K562 (cell line): ENCODE measurements around the gene SEH1L. TPM values are rescaled to one million over a fixed set of nuclear protein-coding genes. Genes with fewer than 3 reads are reported as not detected.

ENCODE experiments used
- ATAC-seq: fragments of 200-7000 bp; cut with Tn5 transposase; 3 replicates; pipeline ENCODE4 v1.9.1; 2020; ENCODE audit warnings: moderate library complexity
- BruUV-seq: library from RNA; stranded (reverse); fragments of 400-500 nt; replicated peaks from 2 replicates; lab custom pipeline; 2021; lab: Mats Ljungman, UMichigan
- CTCF ChIA-PET: fragments of 300-600 bp; formaldehyde crosslinking; extraction: SDS; loops from one replicate; lab custom pipeline; 2021; ENCODE audit warnings: low intra/inter-chr PET ratio; lab: Yijun Ruan, JAX
- POLR2A ChIA-PET: fragments of 300-600, 350-650 bp; sonication (Branson Sonifier 250); formaldehyde crosslinking; extraction: SDS; loops from one replicate; lab custom pipeline; 2021; ENCODE audit warnings: antibody characterized with exemption, inconsistent platforms; lab: Yijun Ruan, JAX
- DNase-seq, 4 experiments: peaks; one replicate each; pipeline versions ENCODE4 v3.0.0 to v3.0.0-alpha.2; 2011 to 2018; ENCODE audit warnings: low spot score in 3 of 4, mixed read lengths in 3 of 4; ENCODE audit errors: extremely low read depth in 1 of 4
- FAIRE-seq: peaks from 2 replicates; lab custom pipeline; 2011; peaks lifted over from hg19 to GRCh38; lab: Jason Lieb, UNC
- H2AFZ ChIP-seq: 2 replicates; pipeline ENCODE4 v1.6.0; 2011; ENCODE audit warnings: low read depth, low read length, control low read depth, inconsistent platforms
- H3K27ac ChIP-seq: fragments of 200-600 bp; 3 replicates; pipeline ENCODE4 v1.8.0; 2011; ENCODE audit warnings: low read depth, mild to moderate bottlenecking, control low read depth, inconsistent platforms, low read length, moderate library complexity, mixed read lengths; ENCODE audit errors: extremely low read depth
- H3K27me3 ChIP-seq, 2 experiments: fragments of 300-600 bp in 1 of 2; 2 replicates in 1 of 2; 3 replicates in 1 of 2; pipeline versions ENCODE4 v1.6.0 to v1.8.0; 2011; ENCODE audit warnings: inconsistent platforms in 2 of 2, low read length in 2 of 2, mild to moderate bottlenecking in 1 of 2, mixed read lengths in 1 of 2, moderate library complexity in 1 of 2; ENCODE audit not compliant: control insufficient read depth in 2 of 2, insufficient read depth in 2 of 2
- H3K36me3 ChIP-seq: fragments of 300-600 bp; 3 replicates; pipeline ENCODE4 v1.8.0; 2011; ENCODE audit warnings: mild to moderate bottlenecking, low read length, inconsistent platforms; ENCODE audit not compliant: control insufficient read depth, insufficient read depth
- H3K4me1 ChIP-seq, 2 experiments: fragments of 200-600 bp in 1 of 2; replicated peaks in 1 of 2; 2 replicates in 1 of 2; 3 replicates in 1 of 2; pipeline versions ENCODE4 v1.5.1 to v1.8.0; 2011; ENCODE audit warnings: inconsistent platforms in 2 of 2, low read length in 2 of 2, mild to moderate bottlenecking in 1 of 2, mixed read lengths in 1 of 2, moderate library complexity in 1 of 2; ENCODE audit not compliant: control insufficient read depth in 2 of 2, insufficient read depth in 2 of 2
- H3K4me2 ChIP-seq: 2 replicates; pipeline ENCODE4 v1.6.1; 2011; ENCODE audit warnings: low read length, control low read depth, inconsistent platforms, mixed read lengths; ENCODE audit not compliant: insufficient read depth
- H3K4me3 ChIP-seq: fragments of 200-600 bp; sonication (generic), shearing (Covaris generic); 2 replicates; pipeline ENCODE4 v1.5.1; 2016; ENCODE audit warnings: control low read depth, inconsistent platforms
- H3K79me2 ChIP-seq: fragments of 200-600 bp; 3 replicates; pipeline ENCODE4 v1.8.0; 2011; ENCODE audit warnings: low read length, inconsistent platforms; ENCODE audit not compliant: control insufficient read depth, insufficient read depth
- H3K9ac ChIP-seq, 2 experiments: 2 replicates each; pipeline versions ENCODE4 v1.6.0 to v1.6.1; 2011; ENCODE audit warnings: low read depth in 2 of 2, low read length in 2 of 2, control low read depth in 1 of 2, inconsistent platforms in 1 of 2, mild to moderate bottlenecking in 1 of 2, mixed read lengths in 1 of 2; ENCODE audit not compliant: insufficient read depth in 1 of 2
- H3K9me1 ChIP-seq: one replicate; pipeline ENCODE4 v1.6.0; 2011; ENCODE audit warnings: inconsistent platforms, mild to moderate bottlenecking, low read length, moderate library complexity; ENCODE audit not compliant: control insufficient read depth, insufficient read depth
- H3K9me3 ChIP-seq: replicated peaks from 2 replicates; pipeline ENCODE4 v1.5.1; 2011; ENCODE audit warnings: low read depth, low read length, inconsistent platforms; ENCODE audit not compliant: control insufficient read depth, insufficient read depth
- H4K20me1 ChIP-seq: replicated peaks from 2 replicates; pipeline ENCODE4 v1.6.1; 2011; ENCODE audit warnings: low read length, inconsistent platforms, mixed read lengths; ENCODE audit not compliant: control insufficient read depth, insufficient read depth
- CCAR2 ChIP-seq: fragments of 200-400 bp; formaldehyde crosslinking; IDR thresholded peaks from 2 replicates; pipeline ENCODE4 v1.6.1; 2017; ENCODE audit warnings: mild to moderate bottlenecking, low read depth, low read length
- SMARCB1 ChIP-seq: IDR thresholded peaks from 2 replicates; pipeline ENCODE4 v1.6.1; 2011; ENCODE audit warnings: improper control_type of control experiment, low read depth; ENCODE audit not compliant: insufficient read length
- ZBTB8A ChIP-seq: fragments of 450-650 bp; IDR thresholded peaks from 2 replicates; pipeline ENCODE4 v1.6.1; 2018; ENCODE audit warnings: mild to moderate bottlenecking, moderate library complexity; ENCODE audit not compliant: partially characterized antibody
- WGBS: fragments of 100-300 bp; shearing (Covaris generic); methylation state at CpG from one replicate; pipeline ENCODE4 v1.1.6; 2016; ENCODE audit warnings: low coverage, mixed read lengths; ENCODE audit not compliant: insufficient coverage; ENCODE audit errors: missing lambda C conversion rate; 5-methylcytosine and 5-hydroxymethylcytosine counted together
- in situ Hi-C: fragments of 300-500 bp; cut with MboI; formaldehyde crosslinking; loops from 4 replicates; pipeline ENCODE4 v1.15.0; 2018; ENCODE audit warnings: inconsistent platforms, mixed read lengths
- intact Hi-C: fragments of 100-400 bp; cut with micrococcal nuclease; formaldehyde crosslinking; loops from 2 replicates; pipeline ENCODE4 v1.14.2; 2022
- polyA plus RNA-seq, 8 experiments: library from polyadenylated mRNA; depleted of rRNA in 4 of 8; stranded (reverse) in 5 of 8; unstranded in 3 of 8; fragments of >200 nt; fragmentation: Nextera tagmentation in 2 of 8; fragmentation: Illumina TruSeq in 1 of 8; extraction: Ambion mirVana in 2 of 8; extraction: Trizol in 1 of 8; gene quantifications; 2 replicates each; pipeline versions ENCODE4 v1.2.1 to v1.2.3, GENCODE V29; 2011 to 2014; ENCODE audit warnings: inconsistent platforms in 1 of 8, missing spikeins in 1 of 8
- total RNA-seq, 7 experiments: library from RNA; depleted of rRNA in 6 of 7; stranded (reverse); fragments of >200 nt in 6 of 7; fragmentation: Illumina TruSeq in 2 of 7; extraction: Trizol in 2 of 7; gene quantifications; 2 replicates each; pipeline versions ENCODE4 v1.2.1 to v1.2.3, GENCODE V29; 2011 to 2021; ENCODE audit warnings: low replicate concordance in 1 of 7
- TF ChIP-seq, protein P1 (sequence below), 3 experiments: fragments of 200-800 bp in 1 of 3; fragments of 250-450 bp in 1 of 3; fragments of 450-650 bp in 1 of 3; sonication (Bioruptor Pico) in 1 of 3; sonication (Bioruptor generic) in 1 of 3; formaldehyde crosslinking in 1 of 3; IDR thresholded peaks; 2 replicates each; pipeline versions ENCODE4 v1.6.1 to v1.8.0; 2016 to 2022; ENCODE audit warnings: mild to moderate bottlenecking in 2 of 3, missing genetic modification characterization in 2 of 3, missing compliant biosample characterization in 1 of 3, moderate library complexity in 1 of 3
- TF ChIP-seq, protein P2 (sequence below): IDR thresholded peaks from 3 replicates; pipeline ENCODE4 v1.6.1; 2011; ENCODE audit warnings: borderline replicate concordance, mild to moderate bottlenecking; ENCODE audit not compliant: insufficient read length, insufficient read depth

Gene SEH1L
- total and polyA plus RNA-seq, 9 of the 15 experiments (the other 6 are each of a cell fraction or from before 2014, with no cell fraction given), result 62.2 to 180 (median 108) TPM

DNA sequence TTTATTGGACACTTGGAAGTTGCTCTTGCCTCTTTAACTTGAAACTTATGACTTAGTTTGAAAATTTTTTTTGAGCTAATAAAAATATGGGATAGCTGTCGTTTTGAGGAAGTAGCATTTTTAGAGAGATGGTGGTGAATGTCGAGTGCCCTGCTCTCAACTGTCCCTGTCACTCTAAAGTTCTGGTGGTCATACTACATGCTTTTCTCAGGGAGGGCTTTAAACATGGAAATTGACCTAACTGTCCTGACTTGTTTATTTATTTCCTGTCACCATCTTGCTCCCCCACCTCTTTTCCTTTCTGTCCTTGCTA, 59.4 kb downstream of the SEH1L start:
- peaks cover 14% of the 10 kb centered on the region; the same call in 1 of the 2 replicates for H4K20me1 ChIP-seq
- no peak overlapping the region for H3K9ac ChIP-seq
- TF ChIP-seq SMARCB1 (no peak), ZBTB8A (no peak), CCAR2 (no peak)
- TF ChIP-seq, protein P1, sequence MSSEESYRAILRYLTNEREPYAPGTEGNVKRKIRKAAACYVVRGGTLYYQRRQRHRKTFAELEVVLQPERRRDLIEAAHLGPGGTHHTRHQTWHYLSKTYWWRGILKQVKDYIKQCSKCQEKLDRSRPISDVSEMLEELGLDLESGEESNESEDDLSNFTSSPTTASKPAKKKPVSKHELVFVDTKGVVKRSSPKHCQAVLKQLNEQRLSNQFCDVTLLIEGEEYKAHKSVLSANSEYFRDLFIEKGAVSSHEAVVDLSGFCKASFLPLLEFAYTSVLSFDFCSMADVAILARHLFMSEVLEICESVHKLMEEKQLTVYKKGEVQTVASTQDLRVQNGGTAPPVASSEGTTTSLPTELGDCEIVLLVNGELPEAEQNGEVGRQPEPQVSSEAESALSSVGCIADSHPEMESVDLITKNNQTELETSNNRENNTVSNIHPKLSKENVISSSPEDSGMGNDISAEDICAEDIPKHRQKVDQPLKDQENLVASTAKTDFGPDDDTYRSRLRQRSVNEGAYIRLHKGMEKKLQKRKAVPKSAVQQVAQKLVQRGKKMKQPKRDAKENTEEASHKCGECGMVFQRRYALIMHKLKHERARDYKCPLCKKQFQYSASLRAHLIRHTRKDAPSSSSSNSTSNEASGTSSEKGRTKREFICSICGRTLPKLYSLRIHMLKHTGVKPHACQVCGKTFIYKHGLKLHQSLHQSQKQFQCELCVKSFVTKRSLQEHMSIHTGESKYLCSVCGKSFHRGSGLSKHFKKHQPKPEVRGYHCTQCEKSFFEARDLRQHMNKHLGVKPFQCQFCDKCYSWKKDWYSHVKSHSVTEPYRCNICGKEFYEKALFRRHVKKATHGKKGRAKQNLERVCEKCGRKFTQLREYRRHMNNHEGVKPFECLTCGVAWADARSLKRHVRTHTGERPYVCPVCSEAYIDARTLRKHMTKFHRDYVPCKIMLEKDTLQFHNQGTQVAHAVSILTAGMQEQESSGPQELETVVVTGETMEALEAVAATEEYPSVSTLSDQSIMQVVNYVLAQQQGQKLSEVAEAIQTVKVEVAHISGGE (CRISPR knock-in tag; IDR thresholded peaks at IDR 0.05), result no peak
- TF ChIP-seq, protein P2, sequence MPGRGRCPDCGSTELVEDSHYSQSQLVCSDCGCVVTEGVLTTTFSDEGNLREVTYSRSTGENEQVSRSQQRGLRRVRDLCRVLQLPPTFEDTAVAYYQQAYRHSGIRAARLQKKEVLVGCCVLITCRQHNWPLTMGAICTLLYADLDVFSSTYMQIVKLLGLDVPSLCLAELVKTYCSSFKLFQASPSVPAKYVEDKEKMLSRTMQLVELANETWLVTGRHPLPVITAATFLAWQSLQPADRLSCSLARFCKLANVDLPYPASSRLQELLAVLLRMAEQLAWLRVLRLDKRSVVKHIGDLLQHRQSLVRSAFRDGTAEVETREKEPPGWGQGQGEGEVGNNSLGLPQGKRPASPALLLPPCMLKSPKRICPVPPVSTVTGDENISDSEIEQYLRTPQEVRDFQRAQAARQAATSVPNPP, result no peak
- intact Hi-C loops (loop anchor here (10.0 kb wide), 1 partner anchor 148 kb away; no protein-coding TSS in a partner anchor), in situ Hi-C loops (no loop called here)
- H3K4me3 ChIP-seq, result no peak overlapping the region
- no peaks in the 10 kb centered on the region for H3K9me3 ChIP-seq
- peaks cover 46% of the 10 kb centered on the region for H3K79me2 ChIP-seq
- no peaks in the 10 kb centered on the region for H3K27me3 ChIP-seq
- H3K36me3 ChIP-seq, result peaks cover 93% of the 10 kb centered on the region
- no peak overlapping the region for H3K4me2 ChIP-seq
- no peak for FAIRE-seq
- no TSS peak for BruUV-seq
- WGBS, result 52% methylated on average over 2 of the region's 2 CpGs
- no peak for DNase-seq
- no peak for ATAC-seq
- H3K4me1 ChIP-seq, result no peaks in the 10 kb centered on the region; a peak in 1 of 5 replicates
- H3K27ac ChIP-seq, result no peak overlapping the region
- no peaks in the 10 kb centered on the region for H3K9me1 ChIP-seq
- ChIA-PET POLR2A (no interaction called here), CTCF (no interaction called here)
- no peak overlapping the region for H2AFZ ChIP-seq
